GM15510 (cell line): Measurements from ENCODE around the gene PLEKHA1.

Experiments used
- POLR2A ChIP-seq: IDR thresholded peaks from 3 replicates; pipeline ENCODE4 v1.6.1; 2011; ENCODE audit warnings: borderline replicate concordance; ENCODE audit not compliant: insufficient read length; ENCODE audit errors: extremely low read depth

The PLEKHA1 gene

DNA sequence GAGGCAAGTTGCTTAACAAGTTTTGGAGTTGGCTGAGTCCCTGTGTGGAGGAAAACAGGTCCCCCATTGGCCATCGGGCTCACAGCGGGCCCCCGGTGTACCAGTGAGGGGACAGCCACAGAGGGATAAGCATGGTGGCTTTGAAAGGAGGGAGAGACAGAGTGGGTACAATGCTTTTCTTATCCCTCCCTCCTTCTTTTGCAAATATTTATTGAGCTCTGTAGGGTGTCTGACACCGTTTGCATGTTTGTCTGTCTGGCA, 89.7 kb downstream of the PLEKHA1 start:
- TF ChIP-seq POLR2A = no peak

DNA sequence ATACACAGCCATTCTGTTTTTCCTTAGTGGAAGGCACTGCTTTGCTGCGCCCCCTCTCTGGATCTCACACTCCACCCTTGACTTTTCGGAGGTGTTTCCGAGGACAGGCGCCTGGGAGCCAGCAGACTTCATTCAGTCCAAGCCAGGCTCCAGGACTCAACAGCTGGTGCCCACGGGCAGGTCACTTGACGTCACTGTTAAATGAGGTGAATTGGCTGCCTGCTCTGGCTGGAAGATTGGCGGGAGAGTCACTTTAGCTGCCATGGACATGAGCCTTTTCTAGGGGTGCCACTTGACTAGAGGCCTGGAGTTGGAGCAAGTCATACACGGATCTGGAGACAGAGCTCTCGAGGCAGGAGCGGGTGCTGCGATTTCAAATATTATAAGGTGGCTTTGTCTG, 90.1 kb downstream of the PLEKHA1 start:
- TF ChIP-seq POLR2A = no peak

DNA sequence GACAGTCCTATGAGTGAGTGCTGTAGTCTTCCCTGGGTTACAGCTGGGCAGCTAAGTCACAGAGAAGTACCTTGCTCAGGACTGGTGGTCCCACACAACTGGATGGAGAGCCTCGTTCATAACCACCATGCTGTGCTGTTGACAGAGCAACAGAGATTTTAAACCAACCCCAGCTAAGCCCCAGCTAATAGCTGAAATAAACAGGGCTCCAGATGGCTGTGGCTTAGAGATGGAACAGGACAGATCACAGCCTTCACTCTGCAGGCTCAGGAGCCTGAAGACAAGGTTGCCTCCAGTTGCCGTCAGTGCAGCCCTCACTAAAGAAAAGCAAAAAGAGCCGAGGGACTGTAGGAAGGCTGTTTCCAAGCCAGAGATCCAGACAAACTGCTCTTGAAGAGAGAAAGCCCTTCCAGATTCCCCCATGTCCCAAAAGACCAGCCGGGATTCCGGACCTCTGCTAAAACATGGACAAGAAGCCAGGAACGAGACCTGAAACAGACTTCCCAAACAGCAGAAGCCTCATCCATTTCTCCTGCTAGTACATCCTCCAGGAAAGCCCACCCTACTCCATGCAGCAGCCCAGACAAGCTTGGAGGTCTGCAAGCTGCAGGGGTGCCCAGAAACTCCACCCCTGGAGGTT, 91.0 kb downstream of the PLEKHA1 start:
- TF ChIP-seq POLR2A = no peak

DNA sequence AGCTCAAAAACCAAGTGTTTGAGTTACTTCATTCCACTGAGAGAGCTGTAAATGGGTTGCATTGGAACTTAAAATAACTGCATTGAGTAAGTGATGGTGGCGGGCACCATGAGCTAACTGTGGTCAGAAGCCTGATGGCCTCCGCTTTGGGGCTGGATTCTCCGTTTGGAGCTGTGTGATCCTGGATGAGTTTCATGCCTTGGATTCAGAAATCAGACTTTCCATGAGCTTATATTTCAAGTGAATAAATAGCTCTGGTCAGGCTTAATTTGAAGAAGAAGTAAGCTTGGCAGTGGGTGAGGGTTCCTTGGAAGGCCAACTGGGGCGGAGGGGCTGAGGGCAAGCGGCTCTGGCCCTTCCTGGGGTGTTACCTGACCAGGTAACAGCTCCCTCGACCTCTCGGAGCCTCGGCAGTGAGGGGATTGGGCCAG, 92.5 kb downstream of the PLEKHA1 start:
- no peak for TF ChIP-seq POLR2A

DNA sequence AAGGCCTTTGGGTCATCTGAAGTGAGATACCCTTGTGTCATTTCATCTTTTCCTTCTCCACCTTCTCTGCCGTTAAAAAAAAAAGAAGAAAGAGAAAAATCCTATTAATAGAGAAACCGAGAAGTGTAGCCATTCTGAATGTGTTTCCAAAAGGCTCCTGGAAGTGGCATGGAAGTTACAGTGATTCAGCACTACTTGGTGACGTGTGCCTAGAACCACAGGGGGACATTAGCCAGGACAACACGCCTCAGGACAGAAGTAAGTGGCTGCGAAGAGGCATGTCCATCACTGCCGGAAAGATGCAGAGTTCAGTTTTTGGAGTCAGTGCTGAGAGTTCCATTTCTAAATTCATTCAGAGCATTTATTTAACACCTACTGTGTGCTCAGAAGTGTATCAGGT, 93.2 kb downstream of the PLEKHA1 start:
- TF ChIP-seq POLR2A = no peak

DNA sequence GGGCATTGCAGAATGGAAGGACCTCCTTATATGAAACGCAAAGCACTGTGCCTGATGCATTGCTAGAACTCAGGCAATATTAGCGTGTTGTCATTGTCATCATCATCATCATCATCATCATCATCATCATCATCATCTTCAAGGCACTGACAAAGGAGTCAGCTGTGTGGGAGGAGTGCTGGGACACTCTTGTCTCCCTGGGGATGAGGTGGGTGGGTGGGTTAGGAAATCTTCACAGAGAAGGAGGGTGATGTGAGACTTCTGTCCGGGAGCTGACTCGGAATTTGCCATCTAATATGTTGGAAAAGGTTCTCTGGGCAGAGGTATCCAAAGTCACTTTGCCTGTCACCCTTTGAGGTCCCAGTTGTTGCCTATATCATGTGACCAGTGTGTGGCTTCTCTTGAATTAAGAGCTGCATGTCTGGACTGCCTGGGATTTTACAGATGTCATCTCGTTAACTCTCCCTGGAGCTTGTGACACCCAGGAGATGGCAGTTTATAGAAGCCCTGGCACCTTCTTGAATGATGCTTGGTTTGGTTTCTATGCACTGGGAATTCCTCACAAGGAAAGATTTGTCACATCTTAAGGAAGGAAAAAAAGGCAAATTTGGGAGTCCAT, 93.9 kb downstream of the PLEKHA1 start:
- no peak for TF ChIP-seq POLR2A

DNA sequence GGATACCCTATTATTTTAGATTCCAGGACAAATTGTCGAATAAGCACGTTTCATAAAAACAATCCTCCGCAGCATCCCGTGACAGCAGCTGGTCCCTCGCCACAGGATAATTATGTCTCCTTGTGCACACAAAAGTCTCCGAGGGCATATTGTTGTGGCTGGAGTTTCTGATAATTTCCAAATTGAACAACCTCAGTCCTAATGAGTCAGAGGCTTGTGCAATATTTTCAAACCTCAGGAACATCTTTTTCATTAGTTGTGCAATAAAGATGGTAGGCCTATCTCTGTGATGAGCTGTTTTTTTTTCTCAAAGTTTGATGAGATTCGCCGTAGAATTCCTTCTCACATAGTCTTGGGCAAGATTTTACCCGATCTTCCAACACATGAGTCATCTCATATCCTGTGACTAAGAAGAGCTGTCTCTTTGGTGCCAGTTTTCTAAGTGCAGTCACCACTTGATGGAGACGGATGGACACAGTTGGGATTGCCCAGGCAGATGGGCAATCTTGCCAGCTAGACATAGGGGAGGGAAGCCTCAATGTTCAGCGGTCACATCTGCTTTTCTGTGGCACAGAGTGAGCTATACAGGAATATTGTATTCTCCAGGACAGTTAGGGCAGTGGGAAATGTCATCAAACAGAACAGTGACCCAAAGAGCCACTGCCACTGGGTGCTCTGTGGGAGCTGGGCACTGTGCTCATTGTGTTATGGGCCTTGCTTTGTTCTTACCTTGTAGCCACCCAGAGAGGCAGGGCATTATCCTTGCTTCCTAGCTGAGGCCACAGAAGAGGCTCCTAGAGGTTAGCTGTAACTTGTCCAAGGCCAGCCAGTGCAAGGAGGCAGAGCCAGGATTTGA, 94.6 kb downstream of the PLEKHA1 start:
- TF ChIP-seq POLR2A = no peak

DNA sequence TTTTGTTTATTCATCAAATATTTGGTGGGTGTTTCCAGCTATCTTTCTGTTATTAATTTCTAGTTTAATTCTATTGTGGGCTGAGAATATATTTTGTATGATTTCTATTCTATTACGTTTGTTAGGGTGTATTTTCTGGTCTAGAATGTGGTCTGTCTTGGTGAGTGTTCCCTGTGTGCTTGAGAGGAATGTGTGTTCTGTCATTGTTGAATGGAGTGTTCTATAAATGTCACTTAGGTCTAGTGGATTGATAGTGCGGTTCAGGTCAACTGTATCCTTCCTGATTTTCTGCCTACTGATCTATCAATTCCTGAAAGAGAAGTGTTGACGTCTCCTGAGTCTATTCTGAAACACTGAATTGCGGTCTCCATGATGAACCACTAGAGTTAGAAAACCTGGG, 95.3 kb downstream of the PLEKHA1 start:
- TF ChIP-seq POLR2A = no peak

DNA sequence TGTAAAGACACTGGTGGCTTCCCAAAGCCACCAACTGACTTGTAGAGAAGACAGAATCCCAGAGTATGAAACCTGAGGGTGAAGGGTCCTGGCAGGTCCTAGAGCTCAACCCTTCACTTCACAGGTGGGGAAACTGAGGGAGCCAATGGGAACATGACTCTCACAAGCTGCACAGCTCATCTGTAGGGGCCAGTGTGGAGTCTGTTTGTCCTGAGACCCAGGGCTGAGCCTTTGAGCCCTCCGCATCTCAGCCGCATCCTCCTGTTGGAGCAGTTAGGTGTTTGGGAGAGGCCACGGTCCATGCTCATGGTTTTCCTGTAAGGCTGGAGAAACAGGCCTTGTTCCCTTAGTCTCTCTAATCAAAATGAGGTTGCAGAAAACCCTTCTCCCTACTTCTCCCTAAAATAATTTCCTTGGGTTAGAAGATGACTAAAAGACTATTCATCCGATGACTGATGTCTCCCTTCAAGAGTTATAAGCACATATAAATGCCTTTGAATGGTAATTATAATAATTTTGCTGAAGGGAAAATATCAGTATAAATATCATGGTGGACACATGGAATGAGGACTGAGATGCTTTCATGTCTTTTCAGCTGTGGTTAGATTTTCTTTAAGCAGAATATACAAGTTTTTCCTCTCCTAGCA, 97.1 kb downstream of the PLEKHA1 start:
- no peak for TF ChIP-seq POLR2A

DNA sequence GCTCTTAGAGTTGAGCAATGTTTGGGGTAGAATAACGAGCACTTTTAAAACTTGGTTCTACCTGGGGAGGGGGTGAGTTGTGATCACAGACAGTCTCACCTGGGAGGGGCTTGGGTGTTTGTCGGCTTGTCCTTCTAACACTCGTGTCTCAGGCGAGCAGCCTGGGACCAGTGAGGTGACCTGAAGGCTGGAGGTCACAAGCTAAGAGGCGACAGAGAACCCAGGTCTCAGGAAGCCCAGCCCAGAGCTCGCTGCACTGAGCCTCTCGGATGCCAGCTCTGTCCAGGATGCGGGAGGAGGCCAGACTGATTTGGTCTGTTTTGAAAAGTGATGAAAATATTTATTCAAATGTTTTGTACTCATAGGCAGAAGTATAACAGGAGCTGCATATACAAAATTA, 98.6 kb downstream of the PLEKHA1 start:
- TF ChIP-seq POLR2A = no peak

DNA sequence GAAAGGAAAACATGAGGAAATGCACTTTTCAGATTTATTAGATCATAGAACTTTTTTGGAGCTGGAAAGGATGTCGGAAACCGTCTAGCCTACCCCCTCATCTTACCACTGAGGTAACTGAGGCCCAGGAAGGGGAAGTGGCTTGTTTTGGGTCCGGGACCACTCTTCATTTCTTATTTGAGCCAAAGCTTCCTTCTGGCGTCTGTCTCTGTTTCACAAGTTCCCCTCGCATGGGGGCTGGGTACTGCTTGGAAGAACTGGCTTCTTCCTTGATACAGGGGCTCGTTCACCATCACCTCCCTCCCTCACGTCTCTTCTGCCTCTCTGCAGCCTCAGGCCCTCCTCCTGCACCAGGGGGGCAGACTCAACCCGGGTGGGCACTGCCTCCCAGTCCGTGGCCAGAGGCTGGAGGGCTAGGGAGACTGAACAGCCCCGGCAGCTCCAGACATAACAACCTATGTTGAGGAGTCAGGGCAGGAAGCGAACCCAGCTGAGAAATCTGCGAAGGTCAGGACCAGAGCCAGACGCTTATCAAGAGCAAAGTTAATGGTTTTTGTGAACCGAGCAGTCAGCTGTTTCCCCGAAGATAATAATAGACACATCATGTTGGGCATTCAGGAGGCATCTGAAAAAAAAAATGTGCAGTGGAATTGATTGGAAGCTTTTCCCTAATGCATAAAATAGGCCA, 99.8 kb downstream of the PLEKHA1 start:
- TF ChIP-seq POLR2A = no peak

DNA sequence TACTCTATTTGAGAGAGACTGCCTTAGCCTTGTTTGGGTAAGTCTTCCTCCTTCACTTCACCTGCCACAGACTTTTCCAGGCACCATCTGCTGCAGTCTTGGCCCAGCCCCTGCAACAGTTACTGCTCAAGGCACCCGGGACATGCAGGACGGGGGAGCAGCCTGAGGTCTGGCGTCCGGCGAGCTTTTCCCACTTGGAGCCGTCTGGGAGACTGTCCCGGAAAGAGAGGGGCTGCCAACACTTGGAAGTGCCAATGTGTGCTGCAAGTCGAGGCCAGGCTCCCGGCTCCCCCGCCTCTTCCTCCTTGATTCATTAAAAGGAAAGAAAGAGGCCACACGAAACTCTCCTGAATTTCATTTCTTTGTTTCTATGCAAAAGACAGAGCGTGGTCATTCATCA, 100.6 kb downstream of the PLEKHA1 start:
- no peak for TF ChIP-seq POLR2A

DNA sequence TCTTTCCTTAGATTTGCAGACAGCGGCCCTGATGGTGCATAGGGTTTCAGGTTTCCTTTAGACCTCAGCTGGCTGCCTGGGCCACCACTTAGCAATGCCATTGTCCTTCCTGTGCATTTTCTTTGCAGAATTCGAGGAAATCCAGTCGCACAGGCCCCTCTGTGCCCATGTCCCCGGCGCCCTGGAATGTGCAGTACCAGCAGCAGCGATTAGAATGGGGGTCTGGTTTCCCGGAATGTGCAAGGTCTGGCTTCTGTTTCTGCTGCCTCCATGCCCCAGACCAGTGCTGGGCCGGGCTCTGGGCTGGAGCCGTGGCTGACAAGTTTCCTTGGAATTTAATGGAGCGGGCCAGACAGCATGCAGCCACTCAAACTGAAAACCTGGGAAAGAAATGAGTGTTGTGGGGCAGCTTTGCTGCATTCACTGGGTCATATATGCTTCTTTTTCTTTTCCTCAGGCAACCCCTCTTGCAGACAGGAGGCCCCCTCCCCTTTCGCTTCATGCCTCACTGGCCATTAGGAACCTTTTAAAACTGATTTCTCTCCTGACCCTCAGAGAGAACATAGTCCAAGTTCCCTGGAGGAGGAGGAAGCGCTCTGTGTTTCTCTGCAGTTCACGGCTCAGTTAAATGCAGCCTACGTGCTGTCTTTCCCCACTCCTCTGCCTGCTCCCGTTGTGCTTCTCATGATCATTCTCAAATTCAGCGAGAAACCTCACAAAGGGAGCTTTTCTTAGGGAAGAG, 101.3 kb downstream of the PLEKHA1 start:
- TF ChIP-seq POLR2A = no peak

DNA sequence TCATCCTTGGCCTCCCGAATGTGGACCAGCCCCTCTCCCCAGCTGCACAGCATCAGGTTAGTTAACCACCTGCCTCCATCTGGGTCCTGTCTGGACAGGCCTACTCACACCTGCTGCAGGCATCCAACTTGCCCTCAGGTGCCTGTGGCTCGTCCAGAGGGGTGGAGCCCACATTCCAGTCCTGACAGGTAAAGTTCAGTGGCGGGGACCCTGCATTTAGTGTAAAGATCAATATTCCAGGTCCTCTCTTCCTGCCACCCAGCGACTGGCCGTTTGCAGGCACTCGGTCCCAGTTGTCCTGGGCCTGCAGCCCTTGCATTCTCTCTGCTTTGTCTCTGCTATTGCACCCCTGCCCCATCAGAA, 101.8 kb downstream of the PLEKHA1 start:
- TF ChIP-seq POLR2A = no peak
